Astrocyte (in vitro differentiated cells and primary cell): Measurements from ENCODE around the gene LIN7A.

Experiments
- CTCF ChIP-seq: IDR thresholded peaks from 2 replicates; pipeline ENCODE4 v1.5.1; 2011; ENCODE audit warnings: low read depth, mild to moderate bottlenecking, inconsistent platforms, low read length, moderate library complexity; ENCODE audit not compliant: insufficient read depth
- EZH2 ChIP-seq: IDR thresholded peaks from 2 replicates; pipeline ENCODE4 v1.6.1; 2012; ENCODE audit warnings: mild to moderate bottlenecking, low read length, inconsistent platforms; ENCODE audit not compliant: insufficient read depth

- TF ChIP-seq CTCF = no peak
- TF ChIP-seq EZH2 = no peak
Observed at GRCh38 chr12:80834724-80835123, 103.0 kb downstream of the LIN7A start.
